Measurements from ENCODE around the gene PTP4A1.

GRCh38 chr6:63530991-63531390, 41.3 kb upstream of the PTP4A1 start:
- TF ChIP-seq, protein P1, sequence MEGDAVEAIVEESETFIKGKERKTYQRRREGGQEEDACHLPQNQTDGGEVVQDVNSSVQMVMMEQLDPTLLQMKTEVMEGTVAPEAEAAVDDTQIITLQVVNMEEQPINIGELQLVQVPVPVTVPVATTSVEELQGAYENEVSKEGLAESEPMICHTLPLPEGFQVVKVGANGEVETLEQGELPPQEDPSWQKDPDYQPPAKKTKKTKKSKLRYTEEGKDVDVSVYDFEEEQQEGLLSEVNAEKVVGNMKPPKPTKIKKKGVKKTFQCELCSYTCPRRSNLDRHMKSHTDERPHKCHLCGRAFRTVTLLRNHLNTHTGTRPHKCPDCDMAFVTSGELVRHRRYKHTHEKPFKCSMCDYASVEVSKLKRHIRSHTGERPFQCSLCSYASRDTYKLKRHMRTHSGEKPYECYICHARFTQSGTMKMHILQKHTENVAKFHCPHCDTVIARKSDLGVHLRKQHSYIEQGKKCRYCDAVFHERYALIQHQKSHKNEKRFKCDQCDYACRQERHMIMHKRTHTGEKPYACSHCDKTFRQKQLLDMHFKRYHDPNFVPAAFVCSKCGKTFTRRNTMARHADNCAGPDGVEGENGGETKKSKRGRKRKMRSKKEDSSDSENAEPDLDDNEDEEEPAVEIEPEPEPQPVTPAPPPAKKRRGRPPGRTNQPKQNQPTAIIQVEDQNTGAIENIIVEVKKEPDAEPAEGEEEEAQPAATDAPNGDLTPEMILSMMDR (IDR thresholded peaks at IDR 0.05): no peak
- TF ChIP-seq POLR2A (IDR thresholded peaks at IDR 0.05): no peak

Measured in suprapubic skin (tissue), 3 donors.